ENCODE data around the gene CRYAA.
"Not testable (repeated sequence)": the region's sequence is repeated elsewhere in the genome, so short reads cannot be mapped to it uniquely, and the experiment has no call there.

The CRYAA gene

DNA sequence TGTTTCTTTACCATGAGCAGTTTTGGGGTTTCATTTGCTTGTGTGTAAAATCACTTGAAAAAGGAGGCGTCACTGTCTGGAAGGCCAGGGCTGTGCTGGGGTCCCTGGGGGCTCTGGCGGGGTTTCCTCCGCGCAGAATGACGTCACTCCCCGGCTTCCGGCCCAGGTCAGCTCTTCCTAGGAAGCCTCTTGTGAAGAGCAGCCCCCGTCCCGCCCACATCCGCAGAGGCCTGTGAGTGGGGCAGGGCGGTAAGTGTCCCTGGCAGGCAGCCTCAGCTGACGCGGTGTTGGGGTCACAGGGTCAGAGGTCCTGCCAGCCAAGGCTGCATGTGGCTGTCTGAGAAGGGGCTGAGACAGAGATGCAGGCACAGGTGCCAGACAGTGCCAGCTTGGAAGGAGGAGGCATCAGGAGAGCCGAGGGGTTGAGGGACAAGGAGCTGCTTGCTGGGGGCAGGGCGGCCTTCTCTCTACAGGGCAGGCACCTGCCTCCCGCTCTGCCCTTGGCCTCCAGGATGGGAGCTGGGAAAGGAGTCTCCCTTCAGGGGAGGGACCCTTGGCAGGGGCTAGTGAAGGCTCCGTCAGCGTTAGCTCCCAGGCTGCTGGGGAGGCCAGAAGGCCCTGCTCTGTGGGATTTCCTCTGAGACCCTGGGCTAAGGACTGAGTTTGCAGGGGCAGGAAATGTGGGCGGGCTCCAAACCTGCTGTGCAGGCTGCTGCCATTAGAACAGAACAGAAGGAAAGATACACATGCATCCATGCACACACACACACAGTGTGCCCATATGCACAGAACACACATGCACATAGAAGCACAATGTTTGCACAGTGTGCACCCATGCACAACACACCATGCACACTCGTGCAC lies 8.5 kb downstream of the CRYAA start:
- DNase-seq (ENCODE audit: low read depth in 2 of 2), result not testable (repeated sequence)

DNA sequence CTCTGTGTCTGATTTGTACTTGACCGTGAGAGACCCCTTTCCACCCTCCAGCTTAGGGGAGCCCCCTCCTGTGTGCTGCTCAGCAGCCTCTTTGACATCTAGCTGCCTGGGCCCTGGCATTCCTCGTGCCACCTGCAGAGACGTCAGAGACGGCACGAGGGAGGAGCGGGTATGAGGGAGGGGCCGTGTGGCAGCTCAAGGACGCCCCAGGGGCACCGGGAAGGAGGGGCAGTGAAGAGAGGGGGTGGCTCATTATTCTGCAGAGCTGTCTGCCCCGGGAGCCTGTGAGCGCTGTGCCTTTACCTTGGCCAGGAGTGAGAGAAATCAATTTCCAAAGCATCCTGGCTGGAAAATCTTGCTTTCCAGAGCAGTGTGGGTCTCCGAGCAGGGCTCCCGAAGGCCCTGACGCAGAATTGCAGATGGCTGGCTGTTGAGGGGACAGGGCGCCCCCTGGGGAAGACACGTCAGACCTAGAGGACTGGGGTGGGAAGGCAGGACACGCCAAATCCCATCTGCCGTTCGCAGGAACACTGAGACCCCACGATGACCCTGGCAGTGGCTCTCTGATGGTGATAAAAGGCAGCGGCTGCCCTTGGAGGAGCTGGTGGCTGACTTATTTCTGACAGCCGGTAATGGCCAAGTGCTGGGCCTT lies 9.5 kb downstream of the CRYAA start:
- not testable (repeated sequence) for DNase-seq (ENCODE audit: low read depth in 2 of 2)

DNA sequence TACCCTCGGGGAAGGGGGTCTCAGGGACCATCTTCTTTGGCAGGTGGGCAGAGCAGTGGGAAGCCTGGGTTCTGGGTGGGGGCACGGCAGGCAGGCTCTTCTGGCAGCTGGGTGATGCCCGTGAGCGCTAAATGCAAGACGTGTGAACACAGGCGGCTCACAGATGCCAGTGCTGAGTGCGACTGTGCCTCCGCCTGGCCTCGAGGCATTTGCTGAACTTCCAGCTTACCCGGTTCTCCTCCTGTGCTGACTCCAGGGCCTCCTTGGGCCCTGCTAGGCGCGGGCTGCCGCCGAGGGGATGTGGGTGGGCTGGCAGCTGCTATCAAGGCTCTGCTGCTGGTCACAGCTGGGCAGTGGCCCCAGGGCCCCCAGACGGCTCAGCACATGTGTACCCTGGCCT lies 12.2 kb downstream of the CRYAA start:
- DNase-seq (ENCODE audit: low read depth in 2 of 2), result not testable (repeated sequence)

DNA sequence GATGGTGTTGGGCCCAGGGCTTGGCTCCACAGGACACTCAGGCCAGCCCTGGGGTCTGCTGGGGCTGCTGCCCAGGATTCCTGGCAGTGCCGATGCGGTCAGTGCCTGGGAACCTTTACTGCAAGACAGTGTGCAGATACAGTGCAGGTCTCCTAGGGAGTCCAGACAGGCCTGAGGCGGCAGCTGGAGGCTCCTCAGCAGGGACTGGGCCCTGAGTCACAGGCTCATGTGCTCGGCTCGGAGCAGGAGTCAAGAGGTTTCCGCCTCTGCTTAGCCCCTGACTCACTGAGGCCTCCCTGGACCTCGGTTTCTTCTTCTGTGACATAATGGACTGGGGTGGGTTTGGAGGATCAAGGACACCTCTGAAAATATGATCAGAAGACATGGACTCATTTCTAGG lies 18.5 kb downstream of the CRYAA start:
- not testable (repeated sequence) for DNase-seq (ENCODE audit: low read depth in 2 of 2)

DNA sequence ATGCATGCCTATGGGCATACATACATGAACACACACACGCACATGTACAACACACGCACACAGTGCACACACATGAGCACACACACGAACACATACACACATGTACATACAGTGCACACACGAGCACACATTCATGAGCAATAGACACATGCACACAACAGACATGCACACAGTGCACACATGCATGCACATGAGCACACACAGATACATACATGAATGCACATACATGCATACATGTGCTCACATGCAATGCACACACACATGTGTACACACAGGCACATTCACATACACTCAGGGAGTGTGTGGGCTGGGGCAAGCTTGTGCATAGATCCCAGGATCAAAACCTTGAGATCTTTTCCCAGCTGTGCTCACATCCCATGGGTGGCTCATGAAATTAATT lies 18.9 kb downstream of the CRYAA start:
- DNase-seq (ENCODE audit: low read depth in 2 of 2), result no peak

DNA sequence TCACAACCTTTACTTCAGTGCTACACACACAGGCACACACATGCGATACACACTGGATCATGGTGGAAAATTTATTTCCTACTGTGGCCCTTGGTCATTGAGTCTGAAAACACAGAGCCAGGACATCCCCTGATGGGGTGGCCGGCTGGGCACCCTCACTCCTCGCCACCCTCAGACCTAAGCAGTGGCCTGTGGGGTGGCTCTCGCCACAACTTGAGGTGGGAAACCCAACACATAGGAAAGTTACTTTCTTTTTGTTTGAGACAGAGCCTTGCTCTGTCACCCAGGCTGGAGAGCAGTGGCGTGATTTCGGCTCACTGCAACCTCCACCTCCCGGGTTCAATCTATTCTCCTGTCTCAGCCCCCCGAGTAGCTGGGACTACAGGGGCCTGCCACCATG lies 19.4 kb downstream of the CRYAA start:
- no peak for DNase-seq (ENCODE audit: low read depth in 2 of 2)

DNA sequence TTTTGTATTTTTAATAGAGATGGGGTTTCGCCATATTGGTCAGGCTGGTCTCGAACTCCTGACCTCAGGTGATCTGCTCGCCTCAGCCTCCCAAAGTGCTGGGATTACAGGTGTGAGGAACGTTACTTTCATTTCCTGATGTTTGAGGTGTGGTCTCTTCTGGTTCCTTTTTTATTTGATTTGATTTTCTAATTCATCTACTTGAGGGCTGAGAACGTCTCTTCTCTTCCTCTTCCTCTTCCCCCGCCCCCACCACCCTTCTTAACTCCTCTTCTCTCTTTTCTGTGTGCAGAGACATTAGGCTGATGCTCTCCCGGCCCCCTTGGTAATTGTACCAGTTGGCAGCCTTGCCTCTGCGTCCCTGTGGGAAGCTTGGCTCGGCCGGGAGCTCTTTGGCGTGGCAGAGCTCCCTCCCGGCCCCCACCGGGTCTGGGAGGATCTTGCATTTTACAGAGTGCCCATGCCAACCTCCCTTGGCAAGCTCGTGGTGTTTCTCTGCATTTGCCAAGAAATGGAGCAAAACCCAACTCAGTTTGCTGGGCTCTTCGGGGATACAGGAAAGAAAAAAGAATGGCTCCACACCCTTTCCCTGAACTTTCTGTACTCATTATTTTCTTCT lies 19.9 kb downstream of the CRYAA start:
- no peak for DNase-seq (ENCODE audit: low read depth in 2 of 2)

DNA sequence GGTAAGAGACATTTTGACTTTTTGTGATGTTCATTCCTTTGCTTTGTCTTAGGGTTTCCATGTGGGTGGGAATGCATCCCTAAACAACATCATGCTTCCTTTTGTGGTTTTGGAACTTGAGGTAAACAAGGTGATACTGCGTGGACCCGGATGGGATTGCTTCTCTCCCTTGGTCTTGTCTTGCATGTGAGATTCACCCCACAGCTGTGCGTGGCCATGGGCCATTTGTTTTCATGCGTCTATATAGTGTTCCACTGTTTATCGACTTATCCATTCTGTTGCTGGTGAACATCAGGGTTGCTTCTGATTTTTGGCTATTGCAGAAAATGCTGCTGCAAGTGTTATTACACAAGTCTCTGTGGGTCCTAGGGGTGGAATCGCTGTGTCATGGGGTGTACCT lies 21.1 kb downstream of the CRYAA start:
- no peak for DNase-seq (ENCODE audit: low read depth in 2 of 2)

DNA sequence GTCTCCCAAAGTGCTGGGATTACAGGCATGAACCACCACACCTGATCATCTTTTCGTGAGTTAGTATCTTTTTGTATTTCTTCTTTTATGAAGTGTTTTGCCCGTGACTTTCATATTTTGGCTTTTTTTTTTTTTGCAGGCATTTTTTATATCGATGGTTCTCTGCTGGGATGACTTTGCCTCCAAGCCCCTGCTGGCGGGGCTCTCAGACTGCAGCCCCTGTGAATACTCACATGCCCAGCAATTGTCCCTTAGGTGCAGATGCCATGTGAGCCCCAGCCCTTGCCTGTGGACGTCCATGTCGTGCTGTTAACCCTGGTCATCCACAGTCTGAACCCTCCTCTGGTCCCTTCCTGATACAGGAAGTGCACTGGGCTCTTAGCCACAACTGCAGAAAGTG lies 21.7 kb downstream of the CRYAA start:
- no peak for DNase-seq (ENCODE audit: low read depth in 2 of 2)

DNA sequence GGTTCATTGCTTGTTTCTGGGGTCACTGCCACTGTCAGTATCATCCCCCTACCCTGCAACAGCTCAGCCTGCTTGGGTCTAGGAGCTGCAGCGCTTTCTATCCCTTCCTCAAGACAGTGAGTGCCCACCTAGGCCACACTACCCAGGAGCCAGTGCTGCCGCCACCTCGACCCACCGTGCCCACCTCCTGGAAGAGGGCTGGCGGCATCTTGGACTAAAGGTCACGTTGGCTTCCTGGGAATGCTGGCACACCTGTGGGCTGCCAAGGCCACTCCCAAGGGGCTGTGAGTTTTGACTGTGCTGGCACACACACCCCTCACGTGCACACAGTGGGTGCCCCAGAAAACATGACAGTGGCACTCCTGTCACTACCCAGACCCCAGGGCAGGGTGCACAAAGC lies 22.1 kb downstream of the CRYAA start:
- DNase-seq (ENCODE audit: low read depth in 2 of 2), result no peak

DNA sequence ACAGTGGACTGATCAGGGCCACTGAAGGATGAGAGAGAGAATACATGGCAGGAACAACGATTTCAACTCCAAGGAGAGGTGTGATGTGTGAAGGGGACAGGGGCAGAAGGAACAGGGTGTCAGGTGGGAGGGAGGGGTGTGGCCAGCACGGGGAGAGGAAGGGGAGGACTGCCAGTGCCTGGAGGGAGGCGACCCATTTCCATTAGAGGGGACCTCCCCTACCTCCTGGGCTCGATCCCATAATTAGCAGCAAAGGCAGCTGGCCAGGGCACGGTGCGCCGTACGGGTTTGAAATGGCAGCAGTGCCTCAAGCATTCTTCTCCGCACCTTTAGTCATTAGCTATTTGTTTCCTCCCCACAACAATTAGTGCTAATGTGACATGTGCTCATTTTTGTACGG lies 22.7 kb downstream of the CRYAA start:
- DNase-seq (ENCODE audit: low read depth in 2 of 2), result no peak

DNA sequence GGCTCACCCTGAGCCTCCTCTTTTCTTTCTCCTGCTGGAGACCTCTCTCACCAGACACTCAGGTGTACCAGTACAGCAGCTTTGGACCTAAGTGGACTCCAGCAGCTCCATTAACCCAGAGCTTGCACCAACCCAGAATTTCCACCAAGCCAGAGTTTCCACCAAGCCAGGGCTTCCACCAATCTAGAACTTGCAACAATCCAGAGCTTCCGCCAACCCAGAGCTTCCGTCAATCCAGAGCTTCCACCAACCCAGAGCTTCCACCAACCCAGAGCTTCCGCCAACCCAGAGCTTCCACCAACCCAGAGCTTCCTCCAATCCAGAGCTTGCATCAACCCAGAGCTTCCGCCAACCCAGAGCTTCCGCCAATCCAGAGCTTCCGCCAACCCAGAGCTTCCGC lies 23.2 kb downstream of the CRYAA start:
- no peak for DNase-seq (ENCODE audit: low read depth in 2 of 2)

DNA sequence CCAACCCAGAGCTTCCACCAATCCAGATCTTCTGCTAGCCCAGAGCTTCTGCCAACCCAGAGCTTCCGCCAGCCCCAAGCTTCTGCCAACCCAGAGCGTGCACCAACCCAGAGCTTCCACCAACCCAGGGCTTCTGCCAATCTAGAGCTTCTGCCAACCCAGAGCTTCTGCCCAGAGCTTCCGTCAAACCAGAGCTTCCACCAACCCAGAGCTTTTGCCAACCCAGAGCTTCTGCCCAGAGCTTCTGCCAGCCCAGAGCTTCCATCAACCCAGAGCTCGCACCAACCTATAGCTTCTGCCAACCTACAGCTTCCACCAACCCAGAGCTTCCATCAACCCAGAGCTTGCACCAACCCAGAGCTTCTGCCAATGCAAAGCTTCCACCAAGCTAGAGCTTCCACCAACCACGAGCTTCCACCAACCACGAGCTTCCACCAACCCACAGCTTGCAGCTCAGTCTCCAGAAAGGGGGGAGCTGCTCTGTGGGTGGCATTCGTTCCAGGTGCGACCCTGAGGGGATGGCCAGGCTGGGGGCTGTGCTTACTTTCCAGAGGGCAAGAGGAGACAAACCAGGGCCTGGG lies 23.8 kb downstream of the CRYAA start:
- DNase-seq (ENCODE audit: low read depth in 2 of 2), result no peak

DNA sequence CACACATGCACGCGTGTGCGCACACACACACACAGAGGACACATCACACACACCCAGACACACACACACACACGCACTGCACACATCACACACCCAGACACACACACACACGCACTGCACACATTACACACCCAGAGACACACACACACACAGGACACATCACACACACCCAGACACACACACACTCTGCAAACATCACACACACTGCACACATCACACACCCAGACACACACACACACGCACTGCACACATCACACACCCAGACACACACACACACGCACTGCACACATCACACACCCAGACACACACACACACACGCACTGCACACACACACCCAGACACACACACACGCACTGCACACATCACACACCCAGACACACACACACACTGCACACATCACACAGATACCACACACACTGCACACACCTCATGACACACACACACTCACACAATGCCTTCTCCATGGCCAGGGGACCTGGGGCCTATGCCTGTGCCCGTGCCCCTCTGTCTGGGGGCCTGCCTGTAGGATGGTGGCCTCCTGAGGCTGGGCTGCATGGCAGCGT lies 24.4 kb downstream of the CRYAA start:
- DNase-seq (ENCODE audit: low read depth in 2 of 2), result no peak

DNA sequence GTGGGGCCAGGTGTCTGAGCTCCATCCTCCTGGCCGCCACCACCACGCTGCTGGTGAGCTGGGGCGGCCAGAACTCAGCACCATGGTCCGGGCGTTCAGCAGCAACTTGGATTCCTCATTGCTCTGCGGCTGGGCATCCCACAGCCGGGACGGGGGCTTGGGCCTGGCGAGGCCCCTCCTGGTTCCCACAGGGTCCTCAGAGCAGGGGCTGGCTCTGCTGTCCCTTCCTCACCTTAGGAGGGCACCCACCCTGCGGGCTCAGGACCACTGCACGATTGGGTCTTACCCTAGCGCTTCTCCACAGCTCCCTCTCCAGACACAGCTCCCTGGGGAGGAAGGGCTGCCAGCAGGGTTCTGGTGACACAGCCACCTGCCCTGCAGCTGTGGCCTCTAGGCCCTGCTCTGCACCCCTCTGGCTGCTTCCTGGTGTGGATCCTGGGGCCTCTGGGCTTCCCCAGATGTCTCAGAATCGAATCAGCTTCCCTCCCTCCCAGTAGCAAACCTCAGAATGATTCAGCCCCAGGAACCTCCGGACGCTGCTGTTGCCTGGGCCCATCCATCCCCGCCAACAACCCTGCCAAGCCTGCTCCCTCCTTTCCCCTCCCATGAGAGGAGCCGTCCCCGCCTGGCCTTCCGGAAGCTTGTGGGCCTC lies 25.0 kb downstream of the CRYAA start:
- no peak for DNase-seq (ENCODE audit: low read depth in 2 of 2)

DNA sequence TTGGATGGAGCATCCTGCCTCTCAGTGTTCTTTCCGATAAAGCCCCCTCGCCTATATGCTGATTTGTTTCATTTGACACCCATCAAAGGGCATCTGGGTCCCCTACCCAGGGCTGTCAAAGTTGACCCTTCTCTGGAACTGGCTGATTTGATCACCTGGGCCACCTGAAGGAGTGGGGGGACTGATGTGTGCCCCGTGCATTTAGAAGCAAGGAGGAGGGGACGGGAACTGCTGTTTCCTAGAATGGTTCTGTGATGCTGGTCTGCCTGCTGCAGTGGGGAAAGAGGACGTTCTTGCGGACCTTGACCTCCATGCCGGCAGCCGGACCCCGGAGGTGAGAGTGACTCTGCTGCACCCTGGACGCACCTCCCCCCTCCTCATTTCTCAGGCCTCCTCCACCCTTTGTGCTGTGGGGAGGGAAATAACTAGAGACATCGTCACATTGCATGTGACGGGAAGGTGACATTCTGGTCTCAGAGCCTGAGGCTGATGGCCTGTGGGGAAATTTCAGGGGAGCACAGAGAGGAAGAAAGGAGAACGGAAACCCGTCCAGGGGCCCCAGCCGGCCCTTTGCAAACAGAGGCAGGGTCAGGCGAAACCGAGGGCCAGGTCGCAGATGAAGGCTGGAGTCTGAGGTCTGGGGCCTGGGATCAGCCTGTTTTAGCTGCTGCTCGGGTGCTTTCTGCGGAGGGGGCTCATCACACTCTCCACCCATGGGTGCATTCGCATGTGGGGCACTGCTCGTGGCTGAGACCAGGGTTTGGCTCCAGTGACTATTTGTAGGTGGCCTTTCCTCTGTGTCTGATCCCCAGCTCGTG lies 25.7 kb downstream of the CRYAA start:
- no peak for DNase-seq (ENCODE audit: low read depth in 2 of 2)

DNA sequence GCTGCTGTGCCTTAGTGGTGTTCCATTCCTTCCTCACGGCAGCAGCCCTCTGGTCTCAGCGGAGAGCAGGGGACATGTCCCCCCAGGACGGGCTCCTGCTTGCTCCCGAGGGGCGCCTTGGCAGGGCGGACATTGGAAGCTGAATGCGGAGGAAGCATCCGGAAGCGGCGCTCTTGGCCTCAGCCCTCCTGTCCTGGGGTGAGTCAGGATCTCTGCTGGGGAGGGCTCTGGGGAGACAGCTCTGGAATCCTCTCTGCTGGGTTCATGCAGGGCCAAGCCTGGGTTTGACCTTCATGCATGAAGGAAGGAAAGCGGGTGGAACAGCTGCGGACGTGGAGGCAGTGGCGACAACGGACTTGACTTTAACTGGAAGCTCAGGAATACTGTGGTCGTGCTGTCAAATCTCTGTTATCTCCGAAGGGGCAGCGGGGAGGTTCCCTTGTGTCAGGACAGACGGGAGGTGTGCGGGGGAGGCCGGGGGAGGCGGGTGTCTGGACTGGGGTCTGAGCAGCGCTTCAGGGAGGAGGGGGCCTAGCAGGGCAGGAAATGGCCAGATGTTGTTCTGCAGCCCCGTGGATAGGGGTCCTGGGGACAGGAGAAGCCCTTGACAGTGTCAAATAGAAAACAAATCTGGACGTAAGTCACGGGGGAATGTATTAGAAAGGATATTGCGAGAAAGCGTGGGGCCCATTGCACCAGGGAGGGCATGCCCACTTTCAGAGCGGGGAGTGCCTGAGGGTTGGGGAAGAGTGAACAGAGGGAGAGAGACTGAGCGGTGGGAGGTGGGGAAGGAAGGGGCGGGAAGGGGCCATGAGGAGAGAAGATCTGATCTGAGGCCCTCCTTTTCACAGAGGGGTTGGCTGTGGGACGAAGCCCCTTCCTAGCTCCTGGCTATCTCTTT lies 26.6 kb downstream of the CRYAA start:
- DNase-seq (ENCODE audit: low read depth in 2 of 2), result no peak

DNA sequence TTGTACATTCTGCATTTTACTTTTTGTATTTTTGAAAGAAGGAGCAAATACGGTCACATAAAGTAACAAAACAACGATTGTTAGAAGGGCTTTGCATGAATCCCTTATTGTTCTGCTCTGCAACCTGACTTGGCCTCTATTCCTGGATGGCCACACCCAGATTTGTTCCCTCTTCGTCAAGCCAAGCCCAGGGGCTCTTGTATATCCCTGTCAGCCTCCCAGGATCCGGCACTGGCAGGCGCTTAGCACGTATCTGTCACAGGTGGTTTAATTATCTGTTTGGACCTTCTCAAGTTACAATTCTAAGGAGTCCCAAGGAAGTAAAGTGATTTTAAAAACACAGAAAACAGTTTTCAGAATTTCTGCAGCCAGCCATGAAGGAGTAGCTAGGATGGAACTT lies 28.0 kb downstream of the CRYAA start:
- DNase-seq (ENCODE audit: low read depth in 2 of 2), result no peak

DNA sequence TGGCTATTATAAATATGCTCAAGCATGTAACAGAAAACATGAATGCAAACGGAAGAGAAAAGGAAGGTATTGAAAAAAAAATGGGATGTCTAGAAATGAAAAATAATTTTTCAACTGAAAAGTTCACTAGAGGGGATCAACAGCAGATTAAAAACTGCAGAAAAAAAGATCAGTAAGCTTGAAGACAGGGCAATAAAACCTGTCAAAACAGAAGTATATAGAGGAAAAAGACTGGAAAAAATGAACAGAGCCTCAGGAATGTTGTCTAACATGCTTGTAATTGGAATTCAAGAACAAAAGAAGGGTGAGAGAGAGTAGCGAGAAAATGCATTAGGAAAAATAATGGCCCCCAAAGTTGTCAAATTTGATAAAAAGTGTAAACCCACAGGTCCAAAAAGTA lies 29.6 kb downstream of the CRYAA start:
- DNase-seq (ENCODE audit: low read depth in 2 of 2), result no peak

DNA sequence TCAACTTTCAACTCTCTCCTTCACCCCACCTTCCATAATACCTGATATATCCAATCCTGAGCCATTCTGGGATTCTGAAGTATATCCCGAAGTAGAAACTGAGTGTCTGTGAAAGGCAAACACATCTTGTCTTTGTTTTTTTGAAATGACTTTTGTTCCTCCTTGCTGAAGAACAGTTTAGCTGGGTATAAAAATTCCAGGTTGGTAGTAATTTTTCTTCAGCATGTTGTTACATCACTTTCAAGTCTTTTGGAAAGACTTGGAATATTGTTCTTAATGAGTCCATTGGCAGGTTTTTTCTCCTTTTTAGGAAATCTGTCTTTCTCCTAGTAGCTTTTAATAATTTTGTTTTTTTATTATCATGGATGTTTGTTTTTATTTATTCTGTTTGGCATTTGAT lies 32.7 kb downstream of the CRYAA start:
- DNase-seq (ENCODE audit: low read depth in 2 of 2), result no peak

Data from activated CD8-positive, alpha-beta memory T cell treated with anti-CD3 and anti-CD28 coated beads for 4 hours (primary cell).